ENCODE measurements around the gene GABBR2. TPM values are rescaled to one million over a fixed set of nuclear protein-coding genes. Genes with fewer than 3 reads are reported as not detected.

GABBR2 gene
- total RNA-seq, 6 experiments from 2014 or later: not detected

DNA sequence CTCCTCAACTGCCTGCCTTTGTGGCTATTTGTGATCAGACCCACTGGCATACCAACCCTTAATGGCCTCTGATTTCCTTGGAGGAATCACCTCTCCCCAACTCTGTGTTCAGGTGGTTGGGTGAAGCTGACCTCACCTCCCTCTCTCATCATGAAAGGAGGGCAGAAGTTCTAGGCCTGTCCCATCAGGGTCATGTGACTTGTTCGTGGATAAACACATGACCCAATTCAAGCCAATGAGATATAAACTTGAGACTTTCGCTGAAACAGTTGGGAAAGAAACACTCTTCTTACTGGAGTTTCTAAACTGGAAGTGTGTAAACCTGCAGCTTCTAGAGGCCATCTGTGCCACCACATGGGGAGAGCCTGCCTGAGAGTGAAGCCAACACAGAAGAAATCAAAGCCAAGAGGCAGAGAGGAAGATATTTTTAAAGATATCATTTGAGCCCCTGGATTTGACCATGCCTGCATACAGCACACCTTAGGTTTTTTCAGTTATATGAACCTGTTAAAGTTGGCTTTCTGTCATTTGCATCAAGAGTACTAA lies 5.8 kb downstream of the GABBR2 start:
- 53% methylated on average over 2 of the region's 2 CpGs for WGBS (ENCODE audit: insufficient coverage, low coverage, low lambda C conversion rate, missing lambda C conversion rate)
- no peak for TF ChIP-seq POLR2A (IDR thresholded peaks at IDR 0.05)
- TF ChIP-seq, protein P1, sequence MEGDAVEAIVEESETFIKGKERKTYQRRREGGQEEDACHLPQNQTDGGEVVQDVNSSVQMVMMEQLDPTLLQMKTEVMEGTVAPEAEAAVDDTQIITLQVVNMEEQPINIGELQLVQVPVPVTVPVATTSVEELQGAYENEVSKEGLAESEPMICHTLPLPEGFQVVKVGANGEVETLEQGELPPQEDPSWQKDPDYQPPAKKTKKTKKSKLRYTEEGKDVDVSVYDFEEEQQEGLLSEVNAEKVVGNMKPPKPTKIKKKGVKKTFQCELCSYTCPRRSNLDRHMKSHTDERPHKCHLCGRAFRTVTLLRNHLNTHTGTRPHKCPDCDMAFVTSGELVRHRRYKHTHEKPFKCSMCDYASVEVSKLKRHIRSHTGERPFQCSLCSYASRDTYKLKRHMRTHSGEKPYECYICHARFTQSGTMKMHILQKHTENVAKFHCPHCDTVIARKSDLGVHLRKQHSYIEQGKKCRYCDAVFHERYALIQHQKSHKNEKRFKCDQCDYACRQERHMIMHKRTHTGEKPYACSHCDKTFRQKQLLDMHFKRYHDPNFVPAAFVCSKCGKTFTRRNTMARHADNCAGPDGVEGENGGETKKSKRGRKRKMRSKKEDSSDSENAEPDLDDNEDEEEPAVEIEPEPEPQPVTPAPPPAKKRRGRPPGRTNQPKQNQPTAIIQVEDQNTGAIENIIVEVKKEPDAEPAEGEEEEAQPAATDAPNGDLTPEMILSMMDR (IDR thresholded peaks at IDR 0.05): no peak
- H3K27ac ChIP-seq: no peak overlapping the region
- no peaks in the 10 kb centered on the region for H3K36me3 ChIP-seq
- H3K4me1 ChIP-seq: peaks cover 0 to 11% (median 4%) of the 10 kb centered on the region in 4 donors
- ATAC-seq (no peak), DNase-seq (no peak)
- H3K9me3 ChIP-seq: no peaks in the 10 kb centered on the region
- no peak overlapping the region for H3K4me3 ChIP-seq
- intact Hi-C loops (cut with DNase I): no loop called here
- peaks cover 0 to 9% of the 10 kb centered on the region in 2 donors for H3K27me3 ChIP-seq

DNA sequence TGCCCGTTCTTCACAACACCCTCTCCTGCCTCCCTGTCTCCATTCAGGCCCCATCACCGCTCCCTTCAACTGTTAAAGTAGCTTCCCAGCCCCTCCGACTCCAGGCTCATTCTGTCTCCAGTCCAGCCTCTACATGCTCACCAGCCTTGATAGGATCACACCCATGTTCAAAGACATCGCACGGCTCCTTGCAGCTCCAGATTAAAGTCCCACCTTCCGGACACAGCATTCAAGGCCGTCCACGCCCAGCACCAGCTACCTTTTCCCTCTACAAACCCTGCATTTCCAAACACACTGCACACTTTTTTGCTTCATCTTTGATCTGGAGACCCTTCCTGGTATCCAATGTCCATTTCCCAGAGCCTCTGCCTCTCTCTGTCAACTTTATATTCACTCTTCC lies 6.4 kb downstream of the GABBR2 start:
- TF ChIP-seq, protein P1 (IDR thresholded peaks at IDR 0.05): no peak
- TF ChIP-seq POLR2A (IDR thresholded peaks at IDR 0.05): no peak
- Histone ChIP-seq H3K27ac (no peak overlapping the region), H3K9me3 (no peaks in the 10 kb centered on the region), H3K36me3 (no peaks in the 10 kb centered on the region), H3K27me3 (peaks cover 0 to 3% of the 10 kb centered on the region in 2 donors), H3K4me3 (no peak overlapping the region), H3K4me1 (peaks cover 0 to 6% (median 2%) of the 10 kb centered on the region in 4 donors)
- intact Hi-C loops (cut with DNase I): no loop called here
- WGBS (ENCODE audit: insufficient coverage, low coverage, low lambda C conversion rate, missing lambda C conversion rate): 87% methylated on average over 7 of the region's 8 CpGs
- DNase-seq (no peak), ATAC-seq (no peak)

DNA sequence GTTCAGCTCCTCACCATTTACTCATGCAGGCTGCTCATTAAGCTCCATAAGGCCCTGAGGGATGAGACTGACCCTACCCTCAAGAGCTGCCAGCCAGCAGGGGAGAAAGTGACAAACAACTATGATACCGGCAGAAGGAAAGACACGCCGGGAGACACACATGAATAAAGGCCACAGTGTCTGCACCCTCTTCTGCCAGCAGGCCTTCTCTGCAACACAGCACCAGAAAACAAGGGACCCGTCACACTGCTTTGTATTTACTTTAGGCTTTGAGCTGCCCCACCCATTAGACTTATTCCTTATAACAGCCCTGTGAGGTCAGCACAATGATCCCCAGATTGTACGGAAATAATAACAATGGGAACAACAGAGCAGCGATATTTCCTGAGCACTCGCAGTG lies 7.2 kb downstream of the GABBR2 start:
- intact Hi-C loops (cut with DNase I): no loop called here
- ATAC-seq: no peak
- no peaks in the 10 kb centered on the region for H3K9me3 ChIP-seq
- H3K4me3 ChIP-seq: no peak overlapping the region
- TF ChIP-seq, protein P1 (IDR thresholded peaks at IDR 0.05): no peak
- no peak for TF ChIP-seq POLR2A (IDR thresholded peaks at IDR 0.05)
- H3K27me3 ChIP-seq: no peaks in the 10 kb centered on the region
- no peak overlapping the region for H3K27ac ChIP-seq
- WGBS (ENCODE audit: insufficient coverage, low coverage, low lambda C conversion rate, missing lambda C conversion rate): 91% methylated on average over 4 of the region's 7 CpGs
- DNase-seq: no peak
- no peaks in the 10 kb centered on the region for H3K4me1 ChIP-seq
- H3K36me3 ChIP-seq: no peaks in the 10 kb centered on the region

DNA sequence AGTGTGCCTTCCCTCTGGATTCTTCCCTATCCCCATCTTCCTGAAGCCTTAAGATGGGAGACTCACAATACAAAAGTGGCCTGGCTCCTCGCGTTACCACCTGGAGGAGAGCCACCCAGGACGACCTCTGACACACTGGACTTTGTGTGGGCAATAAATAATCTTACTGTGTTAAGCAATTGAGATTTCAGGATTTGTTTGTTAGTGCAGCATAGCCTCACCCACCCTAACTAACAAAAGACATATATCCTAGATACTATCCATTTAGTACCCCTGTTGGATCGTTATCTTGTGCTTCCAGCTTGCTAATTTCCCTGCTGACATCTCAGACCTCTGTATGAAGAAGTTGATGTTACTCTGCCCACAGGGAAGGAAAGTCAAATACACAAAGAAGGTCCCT lies 7.9 kb downstream of the GABBR2 start:
- H3K4me1 ChIP-seq: no peaks in the 10 kb centered on the region
- no peaks in the 10 kb centered on the region for H3K36me3 ChIP-seq
- WGBS (ENCODE audit: insufficient coverage, low coverage, low lambda C conversion rate, missing lambda C conversion rate): 18% methylated on average over 2 of the region's 4 CpGs

More for the DNA sequence above, 7.9 kb downstream of the GABBR2 start:
- H3K27me3 ChIP-seq: no peaks in the 10 kb centered on the region
- TF ChIP-seq POLR2A (IDR thresholded peaks at IDR 0.05): no peak
- TF ChIP-seq, protein P1 (IDR thresholded peaks at IDR 0.05): no peak
- no peak overlapping the region for H3K4me3 ChIP-seq
- no peak overlapping the region for H3K27ac ChIP-seq
- ATAC-seq (no peak), DNase-seq (no peak)
- H3K9me3 ChIP-seq: no peaks in the 10 kb centered on the region
- intact Hi-C loops (cut with DNase I): no loop called here

All from right lobe of liver (tissue), 6 donors.